Neural progenitor cell (in vitro differentiated cells): Measurements from ENCODE around the gene SLC6A7. TPM values are rescaled to one million over a fixed set of nuclear protein-coding genes. Genes with fewer than 3 reads are reported as not detected.
A peak's percentile ranks its signal among the peaks of the same experiment; 100 is the strongest.

Source experiments
- DNase-seq: peaks from one replicate; pipeline ENCODE4 v3.0.0-alpha.2; 2016; ENCODE audit warnings: low spot score
- H2AFZ ChIP-seq: fragments of 200-600 bp; sonication (generic); replicated peaks from 2 replicates; pipeline ENCODE4 v1.6.1; 2016; ENCODE audit warnings: antibody characterized with exemption
- H3F3A ChIP-seq: fragments of 200-600 bp; sonication (generic); 2 replicates; pipeline ENCODE4 v1.6.1; 2016; ENCODE audit warnings: antibody characterized with exemption, low read depth
- H3K27ac ChIP-seq: fragments of 200-600 bp; sonication (generic); 2 replicates; pipeline ENCODE4 v1.5.1; 2016; ENCODE audit warnings: mild to moderate bottlenecking
- H3K27me3 ChIP-seq: fragments of 200-600 bp; sonication (generic); 2 replicates; pipeline ENCODE4 v1.6.1; 2016; ENCODE audit warnings: mild to moderate bottlenecking, moderate library complexity
- H3K36me3 ChIP-seq: fragments of 200-600 bp; sonication (generic); 2 replicates; pipeline ENCODE4 v1.5.1; 2016
- H3K4me1 ChIP-seq: fragments of 200-600 bp; sonication (generic); 2 replicates; pipeline ENCODE4 v1.6.1; 2016; ENCODE audit warnings: mixed run types
- H3K4me2 ChIP-seq: fragments of 200-600 bp; sonication (generic); 2 replicates; pipeline ENCODE4 v1.6.1; 2016
- H3K4me3 ChIP-seq: fragments of 200-600 bp; sonication (generic); 2 replicates; pipeline ENCODE4 v1.5.1; 2016
- H3K79me2 ChIP-seq: fragments of 200-600 bp; sonication (generic); 2 replicates; pipeline ENCODE4 v1.6.1; 2016; ENCODE audit warnings: low read depth
- H3K9ac ChIP-seq: fragments of 200-600 bp; sonication (generic); 2 replicates; pipeline ENCODE4 v1.6.1; 2016
- H3K9me3 ChIP-seq: fragments of 200-600 bp; sonication (generic); 2 replicates; pipeline ENCODE4 v1.5.1; 2016; ENCODE audit warnings: low read depth
- H4K20me1 ChIP-seq: fragments of 200-600 bp; sonication (generic); 2 replicates; pipeline ENCODE4 v1.6.1; 2016; ENCODE audit warnings: low read depth
- H3K27ac Mint-ChIP-seq: 3 replicates; pipeline ENCODE4 v1.8.0; 2021; ENCODE audit warnings: mixed read lengths
- H3K27me3 Mint-ChIP-seq: 2 replicates; pipeline ENCODE4 v1.8.0; 2022; ENCODE audit warnings: low read depth, mild to moderate bottlenecking, inconsistent platforms, moderate library complexity, mixed read lengths; ENCODE audit not compliant: insufficient read depth
- H3K36me3 Mint-ChIP-seq: 3 replicates; pipeline ENCODE4 v1.8.0; 2021; ENCODE audit warnings: mixed read lengths
- H3K4me1 Mint-ChIP-seq: 3 replicates; pipeline ENCODE4 v1.8.0; 2021; ENCODE audit warnings: mixed read lengths
- H3K4me3 Mint-ChIP-seq: 3 replicates; pipeline ENCODE4 v1.8.0; 2021; ENCODE audit warnings: mild to moderate bottlenecking, moderate library complexity, mixed read lengths
- H3K9me3 Mint-ChIP-seq: 3 replicates; pipeline ENCODE4 v1.8.0; 2020; ENCODE audit warnings: mixed read lengths
- CTCF ChIP-seq: fragments of 200-600 bp; sonication (generic); IDR thresholded peaks from 2 replicates; pipeline ENCODE4 v1.5.1; 2017; ENCODE audit warnings: antibody characterized with exemption, mild to moderate bottlenecking
- EZH2 ChIP-seq: fragments of 200-600 bp; sonication (generic); IDR thresholded peaks from 2 replicates; pipeline ENCODE4 v1.6.1; 2017; ENCODE audit warnings: antibody characterized with exemption, mild to moderate bottlenecking, moderate library complexity
- EZH2phosphoT487 ChIP-seq: fragments of 200-600 bp; sonication (generic); IDR thresholded peaks from 2 replicates; pipeline ENCODE4 v1.6.1; 2017; ENCODE audit warnings: antibody characterized with exemption
- total RNA-seq: library from RNA; depleted of rRNA; stranded (reverse); fragments of >200 nt; gene quantifications from 2 replicates; pipeline ENCODE4 v1.2.3, GENCODE V29; 2015; ENCODE audit warnings: low replicate concordance

SLC6A7 gene
- total RNA-seq, 1 donor from 2014 or later = not detected

GRCh38 chr5:150160448-150161081, 29.3 kb upstream of the SLC6A7 start:
- DNase-seq = no peak
- Histone ChIP-seq H2AFZ (no peak overlapping the region), H3K4me3 (no peak overlapping the region), H3F3A (peaks cover 5% of the 10 kb centered on the region), H4K20me1 (no peaks in the 10 kb centered on the region), H3K36me3 (no peaks in the 10 kb centered on the region), H3K4me2 (no peak overlapping the region), H3K27ac (no peak overlapping the region), H3K4me1 (peaks cover 3% of the 10 kb centered on the region), H3K79me2 (no peaks in the 10 kb centered on the region), H3K27me3 (peaks cover 23% of the 10 kb centered on the region), H3K9ac (no peak overlapping the region), H3K9me3 (no peaks in the 10 kb centered on the region)
- Mint-ChIP-seq H3K27ac (peak overlapping the region; percentile 34), H3K9me3 (no peaks in the 10 kb centered on the region), H3K36me3 (no peaks in the 10 kb centered on the region), H3K4me1 (peaks cover 47% of the 10 kb centered on the region), H3K27me3 (peaks cover 19% of the 10 kb centered on the region), H3K4me3 (no peak overlapping the region)
- TF ChIP-seq CTCF (no peak), EZH2 (no peak), EZH2phosphoT487 (no peak)

GRCh38 chr5:150161242-150162141, 28.4 kb upstream of the SLC6A7 start:
- H3K27me3 ChIP-seq = peaks cover 32% of the 10 kb centered on the region
- H3F3A ChIP-seq = peaks cover 5% of the 10 kb centered on the region
- no peak overlapping the region for H3K4me3 ChIP-seq
- no peak overlapping the region for H3K27ac ChIP-seq
- H3K4me1 ChIP-seq = peaks cover 6% of the 10 kb centered on the region
- H3K79me2 ChIP-seq = no peaks in the 10 kb centered on the region
- DNase-seq = peak; percentile 87
- peaks cover 45% of the 10 kb centered on the region for H3K4me1 Mint-ChIP-seq
- no peak overlapping the region for H3K9ac ChIP-seq
- H3K36me3 Mint-ChIP-seq = no peaks in the 10 kb centered on the region
- peak overlapping the region; percentile 46 for H3K4me3 Mint-ChIP-seq
- no peaks in the 10 kb centered on the region for H3K9me3 Mint-ChIP-seq
- no peaks in the 10 kb centered on the region for H3K36me3 ChIP-seq
- H3K27ac Mint-ChIP-seq = peak overlapping the region; percentile 94
- no peaks in the 10 kb centered on the region for H3K9me3 ChIP-seq
- H3K27me3 Mint-ChIP-seq = peaks cover 24% of the 10 kb centered on the region
- peak overlapping the region; percentile 79 for H2AFZ ChIP-seq
- H3K4me2 ChIP-seq = peak overlapping the region; percentile 56
- TF ChIP-seq CTCF (peak; percentile 79), EZH2phosphoT487 (no peak), EZH2 (peak; percentile 29)
- no peaks in the 10 kb centered on the region for H4K20me1 ChIP-seq

- Histone ChIP-seq H3K36me3 (no peaks in the 10 kb centered on the region), H2AFZ (no peak overlapping the region), H3K27ac (no peak overlapping the region), H3K4me2 (no peak overlapping the region), H4K20me1 (no peaks in the 10 kb centered on the region), H3K4me1 (peaks cover 12% of the 10 kb centered on the region), H3F3A (peaks cover 5% of the 10 kb centered on the region), H3K9ac (no peak overlapping the region), H3K27me3 (peaks cover 38% of the 10 kb centered on the region), H3K4me3 (no peak overlapping the region), H3K79me2 (no peaks in the 10 kb centered on the region), H3K9me3 (no peaks in the 10 kb centered on the region)
- Mint-ChIP-seq H3K4me1 (peaks cover 42% of the 10 kb centered on the region), H3K9me3 (no peaks in the 10 kb centered on the region), H3K27me3 (peaks cover 23% of the 10 kb centered on the region), H3K36me3 (no peaks in the 10 kb centered on the region), H3K27ac (no peak overlapping the region), H3K4me3 (peak overlapping the region; percentile 27)
- no peak for DNase-seq
- TF ChIP-seq EZH2phosphoT487 (no peak), EZH2 (no peak), CTCF (no peak)
Observed at GRCh38 chr5:150162142-150162513, 27.7 kb upstream of the SLC6A7 start.
